ENCODE measurements around the gene MARVELD2.
A peak's percentile ranks its signal among the peaks of the same experiment; 100 is the strongest.
"Not testable (repeated sequence)": the region's sequence is repeated elsewhere in the genome, so short reads cannot be mapped to it uniquely, and the experiment has no call there.

The MARVELD2 gene

GRCh38 chr5:69414885-69415583 is at the start of gene MARVELD2:
Gene MARVELD2, plus strand, starts transcription at chr5:69415116. Its CDS starts 4,270 bp downstream, at chr5:69419386.
- DNase-seq: no peak

GRCh38 chr5:69367697-69368279 is 47.1 kb upstream of the MARVELD2 start:
- peak; percentile 12 to 17 for DNase-seq

- peak in 1 of 2 experiments; percentile 38 for DNase-seq
Measured at GRCh38 chr5:69368458-69369339, 46.2 kb upstream of the MARVELD2 start.

GRCh38 chr5:69369340-69370121 is 45.4 kb upstream of the MARVELD2 start, which contains the start of the genes AK6, RAD17 and TAF9:
Gene AK6, minus strand, starts transcription at chr5:69369520. Its CDS starts 30 bp downstream, at chr5:69369490.
Gene RAD17, plus strand, starts transcription at chr5:69369818. Its CDS starts 2,391 bp downstream, at chr5:69372209.
Gene TAF9, minus strand, starts transcription at chr5:69369520. Its CDS starts 3,783 bp downstream, at chr5:69365737.
- peak; percentile 83 to 88 for DNase-seq

GRCh38 chr5:69370335-69370734 is 44.6 kb upstream of the MARVELD2 start:
- DNase-seq: not testable (repeated sequence)

- no peak for DNase-seq
Measured at GRCh38 chr5:69372394-69372793, 42.5 kb upstream of the MARVELD2 start.

GRCh38 chr5:69374911-69375446 is 39.9 kb upstream of the MARVELD2 start:
- DNase-seq: no peak

GRCh38 chr5:69378376-69378775 is 36.5 kb upstream of the MARVELD2 start:
- DNase-seq: no peak

- no peak for DNase-seq
Measured at GRCh38 chr5:69404659-69405330, 10.1 kb upstream of the MARVELD2 start.

- no peak for DNase-seq
Measured at GRCh38 chr5:69415584-69415958, 655 bp downstream of the MARVELD2 start.

- DNase-seq: no peak
Measured at GRCh38 chr5:69416180-69416579, 1.3 kb downstream of the MARVELD2 start.

GRCh38 chr5:69416699-69417098 is 1.8 kb downstream of the MARVELD2 start:
- DNase-seq: no peak

- DNase-seq: no peak
Measured at GRCh38 chr5:69418554-69418953, 3.6 kb downstream of the MARVELD2 start.

- DNase-seq: no peak
Measured at GRCh38 chr5:69431424-69432303, 16.7 kb downstream of the MARVELD2 start.

GRCh38 chr5:69432412-69433206 is 17.7 kb downstream of the MARVELD2 start:
- DNase-seq: no peak

GRCh38 chr5:69435276-69435884 is 20.5 kb downstream of the MARVELD2 start:
- not testable (repeated sequence) for DNase-seq

GRCh38 chr5:69444127-69444754 is 29.3 kb downstream of the MARVELD2 start:
- DNase-seq: no peak

- no peak for DNase-seq
Measured at GRCh38 chr5:69449511-69449910, 34.6 kb downstream of the MARVELD2 start.

GRCh38 chr5:69450116-69450515 is 35.2 kb downstream of the MARVELD2 start:
- no peak for DNase-seq

All from AML-193 (cell line).